Heart left ventricle (tissue), 13 donors: ENCODE results near the gene IQCH.

Experiments used
- CTCF ChIP-seq, 12 donors: fragments of 200-600 bp; sonication (generic) in 4 of 12; IDR thresholded peaks; one replicate each; pipeline versions ENCODE4 v1.5.0 to v1.8.0; 2018 to 2022; ENCODE audit warnings: antibody characterized with exemption in 12 of 12, mild to moderate bottlenecking in 5 of 12
- POLR2A ChIP-seq, 2 donors: fragments of 450-650 bp; IDR thresholded peaks; one replicate each; pipeline ENCODE4 v1.6.1; 2017; ENCODE audit warnings: antibody characterized with exemption in 2 of 2, mild to moderate bottlenecking in 2 of 2, moderate library complexity in 2 of 2
- donor health status: ischemic (EF 13 %, LVEDD 7.1; RV severe dilation, severe dysfunction).
- donor health status: DM: no; HTN: yes; CAD: no.
- donor health status: DM: no; HTN: no; CAD: no.
- donor health status: ischemic (EF 25% LVEDD 6.9; RV normal size, moderate dysfunction).
- donor health status: ischemic (EF 25% LVEDD 5.7; RV mildly dilated, moderate dysfunction).
- donor health status: ischemic (EF 35%, LVEDD 5.7; RV mildly dilated, moderate dysfunction).
- donor health status: nonischemic (EF 11% LVEDD 7.7; RV severe dilation, severe dysfunction).
- donor health status: DM: yes; HTN: yes; CAD: no.
- donor health status: PGD.
- donor health status: ischemic (EF 29% LVEDD 5.4; RV normal size, mild dysfunction).
- donor health status: nonischemic (EF 23%, LVEDD 6.1; RV moderate dilation, normal function).

- TF ChIP-seq CTCF (IDR thresholded peaks at IDR 0.05) (no peak), POLR2A (IDR thresholded peaks at IDR 0.05) (no peak)
These were observed 1.5 kb downstream of the IQCH start for GRCh38 chr15:67256051-67256450.
